Vagina (tissue), 2 donors: ENCODE data around the gene DGKD. TPM values are rescaled to one million over a fixed set of nuclear protein-coding genes. Genes with fewer than 3 reads are reported as not detected.
A peak's percentile ranks its signal among the peaks of the same experiment; 100 is the strongest.

Experiments
- DNase-seq, 2 donors: peaks; one replicate each; pipeline ENCODE4 v3.0.0-alpha.2; 2017; ENCODE audit errors: extremely low spot score in 2 of 2
- H3K27ac ChIP-seq: fragments of 200-600 bp; sonication (generic); one replicate; pipeline ENCODE4 v1.5.1; 2019
- H3K27me3 ChIP-seq: fragments of 200-600 bp; sonication (generic); one replicate; pipeline ENCODE4 v1.5.1; 2019
- H3K36me3 ChIP-seq, 2 donors: fragments of 200-600 bp; sonication (generic); one replicate each; pipeline ENCODE4 v1.5.1; 2017 to 2019
- H3K4me1 ChIP-seq: fragments of 200-600 bp; sonication (generic); one replicate; pipeline ENCODE4 v1.5.1; 2019
- H3K4me3 ChIP-seq, 2 donors: fragments of 200-600 bp; sonication (generic); 1 replicate in 1 of 2; 2 replicates in 1 of 2; pipeline ENCODE4 v1.5.1; 2016 to 2019
- H3K9me3 ChIP-seq: fragments of 200-600 bp; sonication (generic); one replicate; pipeline ENCODE4 v1.5.1; 2019
- CTCF ChIP-seq, 3 experiments: fragments of 450-650 bp in 2 of 3; fragments of 200-600 bp in 1 of 3; sonication (generic) in 1 of 3; IDR thresholded peaks; one replicate each; pipeline ENCODE4 v1.5.1; 2017 to 2019; ENCODE audit warnings: antibody characterized with exemption in 3 of 3, mild to moderate bottlenecking in 2 of 3, moderate library complexity in 2 of 3
- POLR2A ChIP-seq, 2 donors: fragments of 450-650 bp; IDR thresholded peaks; one replicate each; pipeline ENCODE4 v1.6.1; 2017; ENCODE audit warnings: antibody characterized with exemption in 2 of 2, mild to moderate bottlenecking in 2 of 2, moderate library complexity in 2 of 2
- POLR2AphosphoS5 ChIP-seq, 2 donors: sonication (generic); formaldehyde crosslinking; IDR thresholded peaks; one replicate each; pipeline ENCODE4 v1.9.0; 2017; ENCODE audit warnings: antibody characterized with exemption in 2 of 2, mild to moderate bottlenecking in 2 of 2, low read depth in 1 of 2; ENCODE audit not compliant: insufficient read depth in 1 of 2
- intact Hi-C: fragments of 100-400 bp; cut with DNase I; formaldehyde crosslinking; loops from one replicate; pipeline ENCODE4 v1.15.1; 2023
- total RNA-seq: library from RNA; depleted of rRNA; stranded (reverse); fragments of >200 nt; gene quantifications from one replicate; pipeline ENCODE4 v1.2.3, GENCODE V29; 2016

Gene DGKD
- total RNA-seq, 1 donor from 2014 or later, result 13.3 TPM

GRCh38 chr2:233470839-233471238 lies 116.5 kb downstream of the DGKD start:
- Histone ChIP-seq H3K9me3 (no peaks in the 10 kb centered on the region), H3K27ac (no peak overlapping the region), H3K4me1 (peaks cover 6% of the 10 kb centered on the region), H3K36me3 (peaks cover 0 to 11% of the 10 kb centered on the region in 2 donors), H3K27me3 (no peaks in the 10 kb centered on the region), H3K4me3 (no peak overlapping the region)
- intact Hi-C loops, result no loop called here
- TF ChIP-seq CTCF (IDR thresholded peaks at IDR 0.05), result no peak
- no peak for TF ChIP-seq POLR2A (IDR thresholded peaks at IDR 0.05)
- TF ChIP-seq POLR2AphosphoS5 (IDR thresholded peaks at IDR 0.05; ENCODE audit: insufficient read depth in 1 of 2, low read depth in 1 of 2), result no peak
- no peak for DNase-seq

- Histone ChIP-seq H3K36me3 (peaks cover 0 to 13% of the 10 kb centered on the region in 2 donors), H3K4me1 (peaks cover 6% of the 10 kb centered on the region), H3K27ac (no peak overlapping the region), H3K27me3 (no peaks in the 10 kb centered on the region), H3K9me3 (no peaks in the 10 kb centered on the region), H3K4me3 (no peak overlapping the region)
- peak in 1 of 2 donors; percentile 64 for DNase-seq
- intact Hi-C loops, result no loop called here
- no peak for TF ChIP-seq POLR2A (IDR thresholded peaks at IDR 0.05)
- no peak for TF ChIP-seq POLR2AphosphoS5 (IDR thresholded peaks at IDR 0.05; ENCODE audit: insufficient read depth in 1 of 2, low read depth in 1 of 2)
- no peak for TF ChIP-seq CTCF (IDR thresholded peaks at IDR 0.05)
These were observed 117.2 kb downstream of the DGKD start for GRCh38 chr2:233471291-233472035.

- H3K27me3 ChIP-seq, result no peaks in the 10 kb centered on the region
- no peaks in the 10 kb centered on the region for H3K9me3 ChIP-seq
- no peak overlapping the region for H3K27ac ChIP-seq
- DNase-seq, result peak in 1 of 2 donors; percentile 77
- H3K36me3 ChIP-seq, result peaks cover 0 to 16% of the 10 kb centered on the region in 2 donors
- no peak overlapping the region for H3K4me3 ChIP-seq
- intact Hi-C loops, result no loop called here
- TF ChIP-seq CTCF (IDR thresholded peaks at IDR 0.05) (no peak), POLR2A (IDR thresholded peaks at IDR 0.05) (no peak), POLR2AphosphoS5 (IDR thresholded peaks at IDR 0.05; ENCODE audit: insufficient read depth in 1 of 2, low read depth in 1 of 2) (no peak)
- peaks cover 6% of the 10 kb centered on the region for H3K4me1 ChIP-seq
These were observed 119.1 kb downstream of the DGKD start for GRCh38 chr2:233473386-233473791.

GRCh38 chr2:233473878-233474277 lies 119.6 kb downstream of the DGKD start:
- TF ChIP-seq CTCF (IDR thresholded peaks at IDR 0.05), result no peak
- TF ChIP-seq POLR2A (IDR thresholded peaks at IDR 0.05), result no peak
- no peak for TF ChIP-seq POLR2AphosphoS5 (IDR thresholded peaks at IDR 0.05; ENCODE audit: insufficient read depth in 1 of 2, low read depth in 1 of 2)
- peaks cover 6% of the 10 kb centered on the region for H3K4me1 ChIP-seq
- H3K9me3 ChIP-seq, result no peaks in the 10 kb centered on the region
- no peak overlapping the region for H3K27ac ChIP-seq
- H3K27me3 ChIP-seq, result no peaks in the 10 kb centered on the region
- intact Hi-C loops, result no loop called here
- no peak overlapping the region for H3K4me3 ChIP-seq
- peak in 1 of 2 donors; percentile 31 for DNase-seq
- H3K36me3 ChIP-seq, result peaks cover 0 to 16% of the 10 kb centered on the region in 2 donors
